Spleen (tissue), 7 donors: ENCODE data around the gene PODXL.

ENCODE experiments used
- CTCF ChIP-seq, 11 experiments: fragments of 200-600 bp in 7 of 11; fragments of 450-650 bp in 4 of 11; sonication (generic) in 4 of 11; IDR thresholded peaks in 8 of 11; conservative IDR thresholded peaks in 3 of 11; 1 replicate in 7 of 11; 2 replicates in 4 of 11; pipeline versions ENCODE4 v1.4.0 to v1.8.0; 2016 to 2021; ENCODE audit warnings: antibody characterized with exemption in 11 of 11, inconsistent platforms in 4 of 11, mild to moderate bottlenecking in 1 of 11
- POLR2A ChIP-seq, 3 donors: fragments of 450-650 bp; IDR thresholded peaks; one replicate each; pipeline ENCODE4 v1.5.1; 2017; ENCODE audit warnings: antibody characterized with exemption in 3 of 3, mild to moderate bottlenecking in 1 of 3
- donor health status: DM: no; HTN: no; CAD: no; lungs with moderate emphysema.
- donor health status: DM: no; HTN: no; CAD: no.
- donor health status: DM: no; HTN: no; CAD: no.

DNA sequence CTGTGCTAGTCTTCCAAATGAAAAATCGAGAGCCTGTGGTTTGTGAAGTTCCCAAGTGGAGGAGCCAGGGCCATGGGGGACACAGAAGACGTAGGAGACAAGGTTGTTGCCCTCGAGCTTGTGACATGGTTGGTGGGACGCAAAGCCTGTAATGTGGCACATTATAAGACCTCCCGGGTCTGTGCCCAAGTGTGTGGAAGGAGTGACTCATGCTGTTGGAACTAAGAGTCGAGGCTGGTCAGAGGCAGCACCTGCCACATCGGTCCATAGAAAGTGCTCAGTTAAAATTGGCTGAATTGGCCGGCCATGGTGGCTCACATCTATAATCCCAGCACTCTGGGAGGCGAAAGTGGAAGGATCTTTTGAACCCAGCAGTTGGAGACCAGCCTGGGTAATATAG, 27.0 kb upstream of the PODXL start:
- no peak for TF ChIP-seq POLR2A (IDR thresholded peaks at IDR 0.05)
- no peak for TF ChIP-seq CTCF (IDR thresholded peaks at IDR 0.05 in 8 of 11, conservative IDR thresholded peaks at IDR 0.05 in 3 of 11)
